Body of pancreas (tissue), 4 donors: Measurements from ENCODE around the gene SLC52A3.
"Not testable (repeated sequence)": the region's sequence is repeated elsewhere in the genome, so short reads cannot be mapped to it uniquely, and the experiment has no call there.

ENCODE experiments used
- CTCF ChIP-seq, 7 experiments: fragments of 450-650 bp in 4 of 7; fragments of 200-600 bp in 3 of 7; sonication (generic) in 3 of 7; IDR thresholded peaks; one replicate each; pipeline ENCODE4 v1.5.1; 2016 to 2019; ENCODE audit warnings: antibody characterized with exemption in 7 of 7
- POLR2A ChIP-seq, 3 donors: fragments of 450-650 bp; IDR thresholded peaks; one replicate each; pipeline ENCODE4 v1.6.1; 2016; ENCODE audit warnings: antibody characterized with exemption in 3 of 3, mild to moderate bottlenecking in 2 of 3

GRCh38 chr20:724797-725196, 43.5 kb downstream of the SLC52A3 start:
- TF ChIP-seq POLR2A, CTCF (IDR thresholded peaks at IDR 0.05): not testable (repeated sequence)
